GM12873 (cell line): ENCODE results near the gene FAM171A2.

Experiments used
- CTCF ChIP-seq: IDR thresholded peaks from 2 replicates; pipeline ENCODE4 v1.5.1; 2012; ENCODE audit warnings: low read depth, mild to moderate bottlenecking, moderate library complexity, low read length, control low read depth; ENCODE audit not compliant: insufficient read depth; ENCODE audit errors: missing control alignments

FAM171A2 gene

GRCh38 chr17:44381810-44382305, 18.2 kb upstream of the FAM171A2 start:
- TF ChIP-seq CTCF = no peak

- TF ChIP-seq CTCF = no peak
These were observed 17.1 kb upstream of the FAM171A2 start for GRCh38 chr17:44380767-44381166.

GRCh38 chr17:44379887-44380286, 16.2 kb upstream of the FAM171A2 start:
- TF ChIP-seq CTCF = no peak

- no peak for TF ChIP-seq CTCF
These were observed 14.6 kb upstream of the FAM171A2 start for GRCh38 chr17:44378171-44378705.

- no peak for TF ChIP-seq CTCF
These were observed 13.1 kb upstream of the FAM171A2 start for GRCh38 chr17:44376779-44377178.

GRCh38 chr17:44376124-44376523, 12.5 kb upstream of the FAM171A2 start:
- peak; percentile 75 for TF ChIP-seq CTCF

GRCh38 chr17:44375196-44376017, 11.8 kb upstream of the FAM171A2 start:
- no peak for TF ChIP-seq CTCF
